Measurements from ENCODE around the gene PGAP1.
A peak's percentile ranks its signal among the peaks of the same experiment; 100 is the strongest.

The PGAP1 gene

GRCh38 chr2:196884368-196884767 is 42.1 kb downstream of the PGAP1 start:
- DNase-seq (ENCODE audit: low spot score) = no peak

DNA sequence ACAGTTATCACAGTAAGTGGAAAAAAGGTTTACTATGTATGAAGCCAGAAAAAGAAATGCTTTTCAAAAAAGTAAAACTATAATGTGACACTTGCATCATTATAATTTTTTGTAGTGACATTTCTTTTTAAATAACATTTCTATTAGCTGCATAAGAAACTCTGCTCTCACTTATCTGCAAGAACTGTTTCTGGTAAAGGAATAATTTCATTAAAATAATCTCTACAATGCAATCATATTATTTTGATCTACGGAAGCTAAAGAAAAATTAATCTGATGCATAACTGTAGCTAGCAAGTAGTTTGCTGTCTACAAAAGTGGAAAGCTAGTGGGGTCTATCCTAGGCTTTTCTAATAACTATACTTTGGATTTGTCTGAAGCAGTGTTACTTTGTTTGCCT is 50.1 kb downstream of the PGAP1 start:
- no peak for DNase-seq (ENCODE audit: low spot score)

GRCh38 chr2:196875414-196875813 is 51.1 kb downstream of the PGAP1 start:
- no peak for DNase-seq (ENCODE audit: low spot score)

DNA sequence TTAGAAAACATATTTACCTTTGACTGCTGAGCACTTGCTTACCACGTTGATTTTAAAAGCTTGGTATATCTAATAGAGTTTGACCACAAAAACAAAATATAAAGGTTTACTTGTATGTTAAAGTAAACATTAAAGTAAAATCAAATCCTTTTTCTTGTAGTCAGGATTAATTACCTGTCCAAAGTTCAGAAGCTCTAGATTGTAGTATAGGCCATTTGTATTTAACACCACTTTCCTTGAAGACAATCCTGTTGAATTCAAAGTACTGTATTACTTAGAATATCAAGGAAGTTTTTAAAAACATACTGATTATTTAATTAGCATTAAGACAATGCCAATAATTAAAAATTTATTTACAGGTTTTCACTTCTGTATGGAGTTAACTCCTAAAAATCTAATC is 53.0 kb downstream of the PGAP1 start:
- no peak for DNase-seq (ENCODE audit: low spot score)

DNA sequence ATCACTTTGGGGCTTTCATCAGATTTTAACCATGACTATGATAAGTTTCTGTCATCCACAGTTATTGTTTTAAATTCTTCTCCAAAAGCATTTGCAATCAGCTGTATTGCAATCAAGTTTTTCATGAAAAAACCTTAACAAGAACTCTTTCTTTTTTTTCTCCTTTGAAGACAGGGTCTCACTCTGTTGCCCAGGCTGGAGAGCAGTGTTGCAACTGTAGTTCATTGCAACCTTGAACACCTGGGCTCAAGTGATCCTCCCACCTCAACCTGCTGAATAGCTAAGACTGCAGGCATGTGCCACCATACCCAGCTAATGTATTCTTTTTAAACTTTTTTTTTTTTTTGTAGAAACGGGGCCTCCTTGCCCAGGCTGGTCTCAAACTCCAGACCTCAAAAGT is 71.9 kb downstream of the PGAP1 start:
- DNase-seq (ENCODE audit: low spot score) = no peak

GRCh38 chr2:196853301-196854087 is 73.0 kb downstream of the PGAP1 start:
- DNase-seq (ENCODE audit: low spot score) = no peak

DNA sequence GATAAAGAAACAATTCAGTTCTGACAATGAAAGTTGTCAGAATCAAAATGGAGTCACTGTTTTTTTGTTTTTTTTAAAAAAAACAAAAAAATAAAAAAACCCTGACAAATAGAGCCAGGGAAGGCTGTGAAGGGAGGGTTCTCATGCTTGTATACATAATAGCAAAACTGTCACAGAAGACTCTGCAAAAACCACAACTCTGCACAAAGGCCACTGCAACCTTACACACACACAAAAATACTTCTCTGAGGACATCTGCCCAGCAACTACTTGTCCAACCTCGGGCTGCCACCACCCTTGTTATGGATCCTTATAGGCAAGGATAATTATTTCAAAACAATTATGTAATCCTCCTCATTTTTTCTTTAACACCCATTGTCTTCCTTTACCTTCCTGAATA is 75.4 kb downstream of the PGAP1 start:
- DNase-seq (ENCODE audit: low spot score) = no peak

GRCh38 chr2:196849895-196850294 is 76.6 kb downstream of the PGAP1 start:
- DNase-seq (ENCODE audit: low spot score) = peak; percentile 47

DNA sequence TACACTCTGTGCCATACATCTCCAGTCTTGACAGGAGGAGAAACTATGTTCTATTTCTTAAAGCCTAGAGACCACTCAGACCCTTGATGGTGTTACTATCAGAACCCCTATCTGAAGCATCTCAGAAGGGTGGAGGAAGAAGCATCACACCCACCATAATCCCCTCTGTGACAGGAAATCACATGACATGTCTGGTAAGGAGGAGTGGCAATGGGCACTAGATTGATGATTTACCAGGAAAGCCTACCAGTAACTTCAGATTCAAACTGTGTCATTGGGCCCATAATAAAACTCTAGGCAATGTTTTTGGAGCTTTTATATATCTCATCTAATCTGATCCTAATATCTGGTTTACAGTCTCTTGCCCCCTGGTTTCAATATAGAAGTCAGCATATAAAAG is 80.2 kb downstream of the PGAP1 start:
- no peak for DNase-seq (ENCODE audit: low spot score)

- DNase-seq (ENCODE audit: low spot score) = no peak
Observed at GRCh38 chr2:196845371-196845770, 81.1 kb downstream of the PGAP1 start.

- DNase-seq (ENCODE audit: low spot score) = no peak
Observed at GRCh38 chr2:196840171-196840570, 86.3 kb downstream of the PGAP1 start.

DNA sequence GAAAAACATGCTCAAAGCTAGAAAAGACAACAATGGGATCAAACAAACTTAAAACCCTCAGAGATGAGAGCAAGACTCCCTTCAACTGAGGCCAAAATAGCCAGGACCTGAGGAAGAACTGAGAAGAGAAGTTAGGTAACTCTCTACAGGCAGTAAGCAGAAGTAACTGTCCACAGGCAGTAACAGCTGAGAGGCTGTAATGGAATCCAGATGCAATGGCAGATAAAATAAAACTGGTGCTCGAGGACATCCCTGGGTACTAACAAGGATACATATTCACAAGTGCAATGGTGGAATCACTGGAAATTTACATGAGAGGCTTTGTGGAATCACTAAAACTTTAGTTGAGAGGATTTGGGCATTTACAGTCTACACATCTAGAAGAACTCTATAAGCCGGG is 86.9 kb downstream of the PGAP1 start:
- DNase-seq (ENCODE audit: low spot score) = no peak

DNA sequence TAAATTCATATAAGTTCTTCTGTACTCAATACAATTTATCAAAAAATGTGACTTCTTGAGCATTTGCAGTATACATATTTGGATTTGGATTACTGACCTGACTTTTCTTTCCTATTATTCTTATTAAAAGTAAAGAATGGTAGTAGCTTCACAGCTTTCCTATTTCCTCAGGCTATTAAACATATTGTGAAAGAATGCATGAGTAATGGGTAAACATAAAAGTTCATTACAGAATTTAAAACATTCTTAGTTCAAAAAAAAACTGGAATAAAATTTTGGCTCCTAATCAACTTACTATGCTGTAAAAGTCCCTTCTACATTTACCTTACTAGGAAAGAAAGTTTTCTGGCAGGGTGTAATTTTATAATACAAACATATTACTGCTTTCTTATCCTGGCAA is 90.1 kb downstream of the PGAP1 start:
- no peak for DNase-seq (ENCODE audit: low spot score)

GRCh38 chr2:196830701-196831100 is 95.8 kb downstream of the PGAP1 start:
- DNase-seq (ENCODE audit: low spot score) = no peak

DNA sequence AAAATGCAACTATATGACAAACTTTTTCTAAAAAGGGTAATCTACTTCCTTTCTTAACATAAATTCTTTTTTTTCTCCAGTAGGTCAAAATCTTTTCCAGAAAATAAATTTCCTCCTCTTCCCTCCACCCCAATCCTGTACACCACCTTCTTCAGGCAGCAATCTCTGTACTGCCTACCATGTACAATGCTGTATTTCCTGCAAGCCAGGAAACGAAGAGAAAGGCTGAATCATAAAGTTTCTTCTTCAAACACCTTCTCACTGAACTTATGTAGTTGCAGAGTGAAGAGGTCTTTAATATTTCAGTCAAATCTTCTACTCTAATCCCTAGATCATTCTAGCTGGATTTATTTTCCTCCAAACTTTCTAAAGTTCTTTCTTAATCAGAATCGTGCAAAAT is 99.2 kb downstream of the PGAP1 start:
- DNase-seq (ENCODE audit: low spot score) = no peak

- peak; percentile 74 for DNase-seq (ENCODE audit: low spot score)
Observed at GRCh38 chr2:196823750-196824522, 102.6 kb downstream of the PGAP1 start.

DNA sequence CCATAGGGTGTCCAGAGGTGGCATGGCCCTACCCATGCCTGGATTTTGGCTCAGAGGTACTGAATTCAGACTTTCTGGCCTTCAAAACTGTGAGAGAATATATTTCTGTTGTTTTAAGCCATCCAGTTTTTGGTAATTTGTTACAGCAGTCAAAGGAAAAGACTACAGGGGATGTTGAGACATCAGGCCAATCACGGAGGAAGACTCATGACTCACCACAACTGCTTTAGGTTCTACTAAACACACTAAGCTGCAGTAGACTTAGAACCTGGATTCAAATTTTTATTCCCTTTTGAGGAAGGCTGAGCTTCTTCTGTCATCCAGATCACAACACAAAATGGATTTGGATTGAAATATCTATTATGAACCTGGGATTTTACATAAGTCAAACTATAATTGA is 105.3 kb downstream of the PGAP1 start:
- DNase-seq (ENCODE audit: low spot score) = peak; percentile 20

GRCh38 chr2:196809260-196809659 is 117.2 kb downstream of the PGAP1 start, which contains the start of gene C2orf66:
TSS of gene C2orf66 (minus strand) at chr2:196809355. CDS start at chr2:196809336, 19 bp downstream.
- no peak for DNase-seq (ENCODE audit: low spot score)

DNA sequence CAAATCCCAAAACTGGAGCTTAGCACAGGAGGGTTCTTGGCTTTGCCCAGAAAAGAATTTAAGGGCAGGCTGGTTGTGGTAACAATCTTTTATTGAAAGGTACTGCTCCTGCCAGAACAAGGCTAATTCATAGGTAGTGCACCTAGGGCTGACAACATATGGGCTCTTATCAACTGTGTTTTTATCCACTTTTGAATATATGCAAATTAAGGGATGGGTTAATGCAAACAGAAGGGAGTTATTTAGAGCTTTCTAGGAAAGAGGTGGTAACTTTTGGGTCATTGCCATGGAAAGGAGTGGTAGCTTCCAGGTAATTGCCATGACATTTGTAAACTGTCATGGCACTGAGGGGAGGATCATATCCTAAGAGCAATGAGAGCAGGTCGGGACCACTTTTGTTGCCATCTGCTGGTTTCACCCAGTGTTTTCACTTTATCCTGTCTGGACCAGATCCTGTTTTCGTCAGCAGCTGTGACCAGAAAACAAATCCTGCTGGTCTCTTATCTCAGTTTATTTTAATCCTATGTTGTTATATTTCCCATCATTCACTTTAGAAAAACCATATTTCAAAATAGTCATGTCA is 118.3 kb downstream of the PGAP1 start:
- no peak for DNase-seq (ENCODE audit: low spot score)

- DNase-seq (ENCODE audit: low spot score) = peak; percentile 9
Observed at GRCh38 chr2:196804381-196804780, 122.1 kb downstream of the PGAP1 start.

- DNase-seq (ENCODE audit: low spot score) = no peak
Observed at GRCh38 chr2:196802401-196802800, 124.1 kb downstream of the PGAP1 start.

DNA sequence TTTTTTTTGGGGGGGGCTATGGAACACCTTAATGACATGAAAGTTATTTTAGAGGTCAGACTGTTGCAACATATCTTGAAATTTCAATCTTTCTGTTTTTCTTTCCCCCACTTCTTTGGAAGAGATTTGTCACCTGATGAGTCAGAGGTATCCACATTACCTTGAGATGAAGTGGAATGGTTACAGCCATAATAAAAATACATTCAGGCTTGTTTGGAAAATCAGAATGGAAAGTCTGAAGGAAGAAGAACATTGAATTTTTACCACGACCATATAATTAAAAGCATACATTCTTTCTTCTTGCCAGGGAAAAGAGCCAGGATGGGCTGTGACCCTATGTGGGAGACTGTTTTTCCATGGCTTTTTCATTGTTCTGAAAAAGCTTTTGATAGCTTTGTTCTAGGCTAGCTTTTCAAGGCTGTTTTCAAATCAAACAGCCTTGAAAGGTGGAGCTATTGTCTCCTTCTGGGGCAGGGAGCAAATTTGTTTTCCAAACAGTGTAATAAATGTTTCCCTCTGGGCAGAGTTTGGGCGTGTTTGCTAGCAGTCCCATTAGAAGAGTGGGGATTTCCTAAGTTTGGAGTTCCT is 124.7 kb downstream of the PGAP1 start:
- peak; percentile 7 for DNase-seq (ENCODE audit: low spot score)

DNA sequence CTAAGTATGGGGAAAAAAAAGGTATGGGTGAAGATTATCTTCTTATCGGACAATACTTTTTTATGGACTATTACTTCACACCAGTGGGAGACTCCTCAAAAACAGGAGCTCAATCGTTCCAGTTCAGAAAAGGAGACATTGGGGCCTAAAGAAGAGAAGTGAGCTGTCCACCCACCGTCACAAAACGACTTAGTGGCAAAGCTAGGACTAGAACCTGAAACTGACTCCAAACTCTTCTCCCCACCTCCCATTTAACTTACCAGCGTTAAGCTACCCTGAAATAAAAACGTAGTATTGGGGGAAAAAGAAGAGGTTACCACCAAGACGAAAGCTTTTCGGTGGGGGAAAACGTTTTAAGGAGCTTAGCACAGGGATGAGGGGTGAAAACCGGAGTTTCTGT is 127.5 kb downstream of the PGAP1 start:
- peak; percentile 3 for DNase-seq (ENCODE audit: low spot score)
